HG03565 (cell line): ENCODE results near the gene POLR2J.

ENCODE experiments used
- ATAC-seq: cut with Tn5 transposase; IDR thresholded peaks from one replicate; pipeline ENCODE4 v1.9.1; 2021; ENCODE audit warnings: mild to moderate bottlenecking, moderate library complexity; ENCODE audit not compliant: unreplicated experiment

The POLR2J gene

DNA sequence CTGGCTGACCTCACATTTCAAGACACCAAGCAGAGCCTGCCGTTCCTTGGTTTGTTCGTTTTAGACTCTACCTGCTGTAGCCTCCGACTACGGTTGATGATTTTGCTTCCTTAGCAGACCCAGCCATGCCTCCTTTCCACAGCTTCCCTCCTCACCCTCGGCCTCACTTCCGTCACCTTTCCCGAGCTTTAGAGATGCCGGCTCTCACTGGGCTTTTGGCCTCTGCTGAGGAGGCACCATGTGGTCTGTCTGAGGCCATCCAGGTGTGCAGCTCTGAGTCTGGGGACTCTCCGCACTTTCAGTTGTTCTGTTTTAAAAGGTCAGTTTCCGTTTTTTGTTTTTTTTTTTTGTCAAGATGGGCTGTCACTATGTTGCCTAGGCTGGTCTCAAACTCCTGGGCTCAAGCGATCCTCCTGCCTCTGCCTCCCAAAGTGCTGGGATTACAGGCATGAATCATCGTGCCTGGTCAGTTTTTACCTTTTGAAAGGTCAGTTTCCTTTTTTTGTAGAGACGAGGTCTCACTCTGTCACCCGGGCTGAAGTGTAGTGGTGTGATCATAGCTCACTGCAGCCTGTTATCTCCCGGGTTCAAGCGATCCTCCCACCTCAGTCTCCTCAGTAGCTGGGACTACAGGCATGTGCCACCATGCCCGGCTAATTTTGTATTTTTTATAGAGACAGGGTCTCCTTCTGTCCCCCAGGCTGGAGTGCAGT is 33.6 kb downstream of the POLR2J start:
- ATAC-seq, result no peak

DNA sequence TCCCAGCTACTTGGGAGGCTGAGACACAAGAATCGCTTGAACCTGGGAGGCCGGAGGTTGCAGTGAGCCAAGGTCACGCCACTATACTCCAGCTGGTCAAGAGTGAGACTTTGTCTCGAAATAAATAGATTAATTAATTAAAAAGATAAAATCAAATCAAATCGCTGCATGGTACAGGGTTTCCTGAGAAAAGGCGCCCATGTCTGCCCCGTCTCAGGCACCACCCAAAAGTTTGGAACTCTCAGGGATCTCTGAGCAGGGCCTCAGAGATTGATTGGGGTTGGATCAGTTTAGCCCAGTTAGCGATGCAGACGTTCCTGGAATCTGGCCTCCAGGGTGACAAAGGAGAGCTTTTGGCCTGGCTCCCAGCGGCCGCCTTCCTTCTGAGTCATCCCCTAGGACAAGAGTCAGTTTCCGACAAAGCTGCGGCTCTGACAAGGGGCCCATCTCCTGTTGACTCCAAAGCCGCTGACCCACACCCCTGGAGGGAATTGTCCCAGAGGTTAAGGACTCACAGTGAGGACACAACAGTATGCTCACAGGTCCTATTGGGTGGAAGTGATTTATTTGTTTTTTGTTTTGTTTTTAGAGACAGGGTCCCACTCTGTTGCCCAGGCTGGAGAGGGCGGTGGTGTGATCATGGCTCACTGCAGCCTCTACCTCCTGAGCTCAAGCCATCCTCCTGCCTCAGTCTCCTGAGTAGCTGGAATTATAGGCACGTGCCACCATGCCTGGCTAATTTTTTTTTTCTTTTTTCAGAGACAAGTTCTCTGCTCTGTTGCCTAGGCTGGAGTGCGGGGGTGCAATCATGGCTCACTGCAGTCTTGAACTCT is 38.5 kb downstream of the POLR2J start:
- ATAC-seq, result no peak

DNA sequence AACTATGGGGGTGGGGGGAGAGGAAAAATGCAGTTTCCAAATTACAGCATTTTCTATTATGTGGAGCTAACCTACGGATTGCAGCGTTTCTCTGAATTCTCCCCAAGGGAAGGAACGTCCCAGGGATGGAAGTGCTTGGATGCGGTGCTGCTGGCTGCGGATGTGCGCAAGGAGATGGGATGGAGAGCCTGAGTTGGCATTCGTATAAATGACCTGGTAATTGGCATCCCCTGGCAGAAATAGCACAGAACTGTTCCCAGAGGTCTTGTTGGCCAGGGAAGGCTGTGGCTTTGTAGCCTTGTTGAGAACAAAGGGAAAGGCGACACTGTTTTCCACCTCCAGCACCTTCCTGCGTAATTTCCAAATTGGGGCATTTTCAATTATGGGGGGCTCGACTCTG is 42.6 kb downstream of the POLR2J start:
- ATAC-seq, result no peak

DNA sequence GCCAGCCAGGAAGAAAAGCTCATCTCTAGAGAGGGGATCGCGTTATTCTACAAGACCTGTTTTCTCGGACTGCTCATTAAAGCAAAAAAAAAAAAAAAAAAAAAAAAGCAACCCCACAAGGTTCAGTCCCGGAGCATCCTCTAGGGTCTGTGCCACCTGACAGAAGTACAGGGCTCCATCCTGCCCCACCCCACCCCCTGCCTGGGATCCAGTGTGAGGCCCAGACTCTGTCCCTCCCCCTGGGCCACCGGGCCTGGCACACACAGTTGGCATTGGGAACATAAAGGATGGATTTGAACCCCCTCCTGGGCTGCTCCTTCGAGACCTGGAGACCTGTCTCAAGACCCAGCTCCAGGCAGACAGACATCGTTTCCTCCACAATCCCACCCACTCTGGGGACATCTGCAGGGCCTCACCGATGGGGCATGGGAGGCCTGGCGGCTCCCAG is 44.7 kb downstream of the POLR2J start:
- no peak for ATAC-seq

DNA sequence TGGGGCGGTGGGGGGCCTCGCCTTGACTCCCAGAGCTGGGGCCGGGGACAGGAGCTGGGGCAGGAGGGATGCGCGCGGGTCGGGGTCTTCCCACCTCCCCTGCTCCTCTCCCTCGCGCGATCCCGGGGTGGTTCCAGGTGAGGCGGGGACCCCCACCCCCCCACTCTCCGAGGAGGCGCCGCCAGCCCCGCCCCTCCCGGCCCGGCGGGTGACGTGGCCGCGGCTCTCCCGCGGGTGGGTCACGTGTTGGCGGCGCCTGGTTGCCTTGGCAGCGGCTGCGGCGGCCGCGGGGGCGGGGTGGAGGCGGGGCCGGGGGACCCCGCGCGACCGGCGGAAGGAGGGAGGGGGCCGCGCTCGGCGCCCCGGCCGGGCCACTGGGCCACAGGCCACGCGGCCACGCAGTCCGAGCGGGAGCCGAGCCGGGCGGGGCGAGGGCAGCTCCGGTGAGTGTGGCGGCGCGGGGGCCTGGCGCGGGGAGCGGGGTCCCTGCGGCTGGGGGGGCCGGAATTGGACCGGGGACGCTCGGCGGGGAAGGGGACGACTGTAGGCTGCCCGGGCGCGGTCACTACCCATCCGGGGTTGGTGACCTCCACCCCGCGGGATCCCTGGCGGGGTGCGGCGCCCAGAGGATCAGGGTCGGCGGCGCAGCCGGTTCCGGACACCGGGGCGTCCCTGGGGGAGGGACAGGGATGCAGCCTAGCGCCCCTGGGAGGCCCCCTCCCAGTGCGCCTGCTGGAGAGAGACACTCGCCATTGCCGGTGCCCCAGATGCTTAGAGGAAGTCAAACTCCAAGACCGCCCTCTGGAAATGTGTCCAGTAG is 45.3 kb downstream of the POLR2J start, which contains the start of gene ORAI2:
ORAI2 (plus strand) TSS at position 357 of the 820 bp plus-strand sequence. CDS start 5,382 bp downstream, outside the sequence.
- peak; percentile 47 for ATAC-seq

DNA sequence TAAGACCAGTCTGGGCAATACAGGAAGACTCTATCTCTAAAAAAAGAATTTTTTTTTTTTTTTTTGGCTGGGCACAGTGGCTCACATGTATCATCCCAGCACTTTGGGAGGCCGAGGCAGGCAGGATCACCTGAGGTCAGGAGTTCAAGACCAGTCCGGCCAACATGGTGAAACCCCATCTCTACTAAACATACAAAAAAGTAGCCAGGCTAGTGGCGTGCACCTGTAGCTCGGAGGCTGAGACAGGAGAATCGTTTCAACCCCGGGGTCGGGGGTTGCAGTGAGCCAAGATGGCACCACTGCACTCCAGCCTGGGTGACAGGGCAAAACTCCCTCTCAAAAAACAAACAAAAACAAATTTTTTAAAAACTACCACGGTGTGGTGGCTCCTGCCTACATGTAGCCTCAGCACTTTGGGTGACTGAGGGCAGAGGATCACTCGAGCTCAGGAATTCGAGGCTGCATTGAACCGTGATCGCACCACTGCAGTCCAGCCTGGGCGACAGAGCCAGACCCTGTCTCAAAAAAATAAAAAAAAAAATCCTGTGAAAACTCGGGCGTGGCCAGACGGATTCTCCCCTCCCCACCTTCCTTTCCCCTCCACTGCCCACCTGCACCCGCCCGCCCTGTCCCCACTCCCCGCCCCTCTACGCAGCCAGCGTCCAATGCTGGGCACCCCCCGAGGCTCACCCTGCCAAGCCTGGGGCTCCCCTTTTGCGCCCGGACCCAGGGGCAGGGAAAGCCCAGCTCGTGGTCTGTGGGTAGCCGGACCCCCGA is 46.1 kb downstream of the POLR2J start:
- peak; percentile 17 for ATAC-seq

DNA sequence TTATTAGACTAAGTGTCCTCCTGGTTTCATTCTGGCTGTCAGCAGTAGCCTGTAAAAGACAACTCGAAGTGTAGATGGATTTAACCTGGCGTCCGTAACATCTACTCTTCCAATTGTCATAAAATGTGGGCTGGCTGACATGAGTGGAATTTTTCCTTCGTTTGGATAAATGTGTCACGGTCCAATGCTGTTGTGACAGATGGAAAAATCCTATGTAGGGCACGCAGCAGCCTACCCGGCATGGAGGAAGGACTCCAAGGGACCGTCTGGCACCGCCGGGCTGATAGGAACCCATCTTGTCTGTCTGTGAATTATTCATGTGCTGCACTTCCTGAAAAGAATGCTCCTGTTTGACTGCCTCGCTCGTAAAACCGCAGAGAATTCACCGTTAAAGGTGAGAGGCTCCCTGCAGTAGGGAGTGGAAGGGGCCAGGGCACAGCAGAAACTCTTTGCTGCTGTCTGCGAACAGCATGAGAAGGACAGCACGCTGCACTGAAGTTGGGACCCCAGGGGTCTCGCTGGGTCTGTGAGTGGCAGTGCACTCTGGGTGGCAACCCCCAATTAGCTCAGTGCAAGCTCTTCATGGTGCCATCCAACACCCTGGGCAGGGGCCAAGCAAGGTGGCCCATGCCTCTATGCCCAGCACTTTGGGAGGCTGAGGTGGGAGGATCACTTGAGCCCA is 47.0 kb downstream of the POLR2J start:
- no peak for ATAC-seq

DNA sequence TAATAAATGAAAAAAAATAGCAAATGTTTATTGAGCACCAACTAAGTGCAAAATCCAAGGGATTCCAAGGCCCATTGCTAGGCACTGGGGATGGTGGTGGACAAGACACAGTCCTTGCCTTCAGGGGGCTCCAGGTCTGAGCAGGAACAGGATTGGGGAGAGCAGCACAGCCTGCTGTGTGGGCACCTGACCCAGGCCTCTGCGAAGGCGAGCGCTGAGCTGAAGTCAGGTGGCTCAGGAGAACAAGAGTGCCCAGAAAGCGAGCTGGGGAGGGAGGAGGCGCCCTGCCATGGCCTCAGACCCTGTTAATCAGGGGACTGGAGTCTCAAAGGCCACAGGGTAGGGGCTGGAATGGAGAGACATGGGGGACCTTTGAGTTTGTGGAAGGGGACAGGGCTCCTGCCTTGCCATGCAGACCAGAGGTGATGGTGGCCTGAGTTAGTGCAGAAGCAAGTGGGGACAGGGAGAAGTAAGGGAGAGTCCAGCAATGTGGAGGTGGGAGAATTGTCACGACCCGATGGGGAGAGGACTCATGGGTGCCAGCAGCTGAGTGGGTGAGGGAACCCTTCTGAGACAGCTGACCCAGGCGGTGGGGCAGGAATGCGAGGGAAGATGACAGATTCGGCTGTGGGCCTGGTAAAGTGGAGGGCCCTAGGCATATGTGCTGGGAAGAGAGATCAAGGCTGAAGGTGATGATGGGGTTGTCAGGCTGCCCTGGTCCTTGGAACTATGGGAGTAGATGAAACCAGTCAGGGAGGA is 49.4 kb downstream of the POLR2J start:
- no peak for ATAC-seq

DNA sequence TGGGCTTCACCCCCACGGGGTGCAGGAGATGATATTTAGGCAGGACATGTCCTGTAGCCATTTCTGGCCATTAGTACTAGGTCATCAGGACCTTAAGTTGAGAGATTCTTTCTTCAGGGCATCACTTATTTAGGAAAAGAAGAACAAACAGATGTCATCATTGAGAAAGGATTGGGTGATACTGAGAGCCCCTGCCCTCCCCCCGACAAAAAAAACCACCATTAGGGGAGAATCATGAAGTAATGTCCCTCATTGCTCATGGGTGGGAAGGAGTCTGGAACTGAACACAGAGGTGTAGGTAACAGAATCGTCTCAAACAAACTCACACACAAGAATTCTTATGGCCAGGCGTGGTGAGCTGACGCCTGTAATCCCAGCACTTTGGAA is 51.7 kb downstream of the POLR2J start:
- ATAC-seq, result no peak

DNA sequence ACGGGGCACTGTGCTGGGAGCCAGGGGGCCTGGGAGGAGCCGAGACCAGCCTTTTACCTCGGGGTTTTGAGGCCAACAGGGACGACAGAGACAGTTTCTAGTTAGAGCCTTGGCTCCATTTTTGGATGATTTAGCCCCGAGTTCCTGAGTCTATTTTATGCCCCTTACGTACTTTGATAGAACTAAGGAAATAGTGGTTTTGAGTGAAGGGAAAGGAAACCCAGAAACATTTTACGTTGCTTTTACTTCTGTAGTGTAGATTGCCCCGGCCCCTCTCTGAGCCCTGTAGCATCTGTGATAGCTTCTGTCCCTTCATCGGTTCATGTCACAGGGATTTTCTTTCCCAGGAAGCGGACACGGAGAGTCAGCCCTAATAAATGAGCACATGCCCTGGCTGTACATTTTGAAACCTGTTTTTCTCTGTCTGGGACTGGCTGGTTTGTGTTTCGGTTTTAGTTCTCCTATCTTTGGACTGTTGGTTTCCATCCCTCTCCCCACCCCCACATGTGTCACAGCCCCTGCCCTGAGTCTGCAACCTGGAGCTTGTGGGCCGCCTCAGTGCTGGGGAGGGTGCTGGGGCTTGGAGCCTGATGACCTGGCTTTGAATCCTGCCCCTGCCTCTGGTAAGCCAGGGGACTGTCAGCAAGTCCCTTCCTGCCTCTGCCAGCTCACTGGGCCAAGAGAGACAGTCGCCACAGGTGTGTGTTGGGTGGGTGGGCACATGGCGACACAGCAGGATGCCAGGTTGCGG is 52.3 kb downstream of the POLR2J start:
- ATAC-seq, result peak; percentile 25

DNA sequence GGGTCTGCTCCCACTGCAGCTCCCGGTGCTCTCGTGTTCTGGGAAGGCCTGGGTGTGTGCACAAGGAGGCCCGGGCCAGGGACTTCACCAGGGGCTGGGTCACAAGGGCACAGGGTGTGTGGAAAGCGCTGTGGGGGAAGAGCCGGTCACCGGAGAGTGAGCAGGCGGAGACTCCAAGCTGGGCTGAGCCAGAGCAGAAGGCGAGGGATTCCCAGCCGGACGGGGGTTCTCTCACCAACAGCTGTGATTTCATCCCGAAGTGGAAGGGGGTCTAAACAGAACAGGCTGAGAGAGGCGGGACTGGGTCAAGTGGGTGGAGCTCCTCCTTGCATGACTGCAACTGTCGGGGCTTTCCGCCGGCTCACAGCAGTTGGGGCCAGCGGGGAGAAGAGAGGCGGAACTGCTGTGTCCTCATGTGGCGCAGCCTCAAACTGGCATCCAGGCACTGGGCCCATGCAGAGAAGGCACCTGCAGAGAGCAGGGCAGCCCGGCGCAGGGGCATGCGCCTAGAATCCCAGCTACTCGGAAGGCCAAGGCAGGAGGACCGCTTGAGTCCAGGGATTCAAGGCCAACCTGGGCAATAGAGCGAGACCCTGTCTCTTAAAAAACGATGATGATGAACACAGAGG is 53.0 kb downstream of the POLR2J start:
- peak; percentile 45 for ATAC-seq

DNA sequence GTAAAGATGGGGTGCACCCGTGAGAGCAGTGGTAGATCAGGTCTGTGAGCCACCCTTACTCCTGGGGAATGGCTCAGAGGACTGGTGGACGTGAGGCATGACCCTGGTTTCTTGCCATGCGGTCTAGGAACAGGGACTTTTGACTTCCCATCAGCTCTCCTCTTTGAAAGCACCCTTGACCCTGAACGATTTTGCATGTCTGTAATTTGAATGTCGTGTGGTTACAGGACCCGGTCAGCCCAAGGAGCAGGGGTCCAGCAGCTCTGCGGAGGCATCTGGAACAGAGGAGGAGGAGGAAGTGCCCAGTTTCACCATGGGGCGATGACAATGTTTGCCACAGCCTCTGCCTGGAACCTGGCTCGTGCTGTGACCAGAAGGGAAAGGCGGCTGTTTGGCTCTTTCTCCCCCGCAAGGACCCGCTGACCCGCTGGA is 53.9 kb downstream of the POLR2J start:
- no peak for ATAC-seq

DNA sequence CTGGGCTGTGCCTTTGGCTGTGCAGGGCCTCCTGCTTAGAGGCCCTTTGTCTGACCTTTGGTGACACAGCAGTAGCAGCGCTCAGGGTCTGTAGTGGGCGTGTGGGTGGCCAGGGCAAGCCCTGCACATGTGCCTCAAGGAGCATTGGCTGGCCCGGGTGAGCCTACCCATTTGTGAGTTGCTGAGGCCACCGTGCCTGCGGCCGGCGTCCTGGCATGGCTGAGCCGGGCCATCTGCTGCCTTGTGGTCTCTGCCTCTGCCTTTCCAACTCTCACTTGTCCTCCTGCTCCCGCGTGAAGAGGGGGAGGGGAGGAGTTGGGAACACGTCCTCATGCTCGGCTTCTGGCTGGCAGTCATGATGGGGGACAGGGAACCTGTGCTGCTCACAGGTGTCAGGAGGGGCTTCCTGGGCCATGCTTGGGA is 54.6 kb downstream of the POLR2J start:
- no peak for ATAC-seq
